ENCODE measurements around the gene SH2D3A.

GRCh38 chr19:6791237-6791636 lies 24.0 kb upstream of the SH2D3A start:
- TF ChIP-seq NANOG (IDR thresholded peaks at IDR 0.05; ENCODE audit: borderline replicate concordance) (no peak), CTCF (conservative IDR thresholded peaks at IDR 0.05; ENCODE audit: low read depth in 2 of 2) (no peak), CREB1 (CRISPR knock-in tag; IDR thresholded peaks at IDR 0.05; ENCODE audit: low read depth) (no peak), EZH2 (IDR thresholded peaks at IDR 0.05; ENCODE audit: low read depth, unreplicated experiment) (no peak), POLR2AphosphoS5 (IDR thresholded peaks at IDR 0.05; ENCODE audit: low read depth) (no peak), ETS1 (IDR thresholded peaks at IDR 0.05) (no peak), JUNB (IDR thresholded peaks at IDR 0.05; ENCODE audit: unreplicated experiment) (no peak)

Data from GM23338 (cell line).